Activated T-cell treated with anti-CD3 and anti-CD28 coated beads, Interleukin-2, amount 50 U/mL, for 72 hours (primary cell): ENCODE data around the gene CLN3. TPM values are rescaled to one million over a fixed set of nuclear protein-coding genes. Genes with fewer than 3 reads are reported as not detected.

Experiments used
- ATAC-seq, 2 donors: fragments of 150-1000 bp; cut with Tn5 transposase; replicated peaks in 1 of 2; 2 replicates each; pipeline ENCODE4 v1.10.0; 2021; ENCODE audit warnings: moderate library complexity in 2 of 2, mild to moderate bottlenecking in 1 of 2
- DNase-seq, 2 donors: peaks; one replicate each; pipeline ENCODE4 v3.0.0; 2021 to 2022; ENCODE audit warnings: mixed read lengths in 1 of 2
- H3K27ac Mint-ChIP-seq: one replicate; pipeline ENCODE4 v1.8.0; 2022; ENCODE audit warnings: mild to moderate bottlenecking, moderate library complexity, mixed read lengths
- H3K27me3 Mint-ChIP-seq: one replicate; pipeline ENCODE4 v1.8.0; 2022; ENCODE audit warnings: low read depth, mixed read lengths
- H3K36me3 Mint-ChIP-seq, 2 donors: one replicate each; pipeline ENCODE4 v1.8.0; 2022; ENCODE audit warnings: mixed read lengths in 2 of 2, mild to moderate bottlenecking in 1 of 2; ENCODE audit not compliant: insufficient read depth in 2 of 2
- H3K4me1 Mint-ChIP-seq: one replicate; pipeline ENCODE4 v1.8.0; 2022; ENCODE audit warnings: low read depth, mixed read lengths
- H3K4me3 Mint-ChIP-seq, 2 donors: one replicate each; pipeline ENCODE4 v1.8.0; 2022; ENCODE audit warnings: mild to moderate bottlenecking in 2 of 2, mixed read lengths in 2 of 2, moderate library complexity in 2 of 2
- H3K9me3 Mint-ChIP-seq, 2 donors: one replicate each; pipeline ENCODE4 v1.8.0; 2022; ENCODE audit warnings: mixed read lengths in 2 of 2
- total RNA-seq, 2 donors: library from RNA; stranded (reverse); gene quantifications; one replicate each; pipeline ENCODE4 v1.2.3, GENCODE V29; 2022

The CLN3 gene
- 10 to 100 TPM; 22.4 to 30.1 TPM for total RNA-seq

DNA sequence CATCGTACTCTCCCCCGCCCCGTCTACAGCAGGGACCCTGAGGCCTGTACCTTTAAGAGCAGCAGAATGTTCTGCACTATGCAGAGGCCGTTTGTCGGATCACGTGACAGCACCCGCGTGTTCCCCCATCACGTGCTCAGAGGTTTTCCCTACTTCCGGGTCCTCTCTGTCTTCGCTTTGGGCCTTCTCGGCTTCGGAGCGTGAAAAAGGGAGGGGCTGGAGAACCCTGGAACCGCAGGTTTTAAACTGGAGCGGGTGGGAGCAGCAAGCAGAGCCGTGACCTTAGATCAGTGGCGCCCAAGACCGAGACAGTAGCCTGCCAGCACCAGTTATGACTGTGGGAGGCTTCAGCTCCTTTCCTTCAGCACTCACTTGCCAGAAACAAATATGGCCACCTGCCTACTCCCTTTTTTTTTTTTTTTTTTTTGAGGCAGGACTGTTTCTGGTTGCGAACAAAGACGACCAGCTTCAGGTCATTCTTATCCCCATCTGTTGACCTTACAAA is at the start of gene CLN3:
Gene CLN3, minus strand, starts transcription at position 105 of the 505 bp plus-strand sequence. CDS start 315 bp downstream, outside the sequence.
- Mint-ChIP-seq H3K27me3 (no peaks in the 10 kb centered on the region), H3K4me3 (peak within 1 kb of the TSS; percentile 98 to 99), H3K4me1 (peaks cover 68% of the 10 kb centered on the region), H3K36me3 (no peaks in the 10 kb centered on the region), H3K9me3 (no peaks in the 10 kb centered on the region), H3K27ac (peak within 1 kb of the TSS; percentile 100)
- ATAC-seq (peak; percentile 78 to 80), DNase-seq (peak; percentile 84 to 93)

DNA sequence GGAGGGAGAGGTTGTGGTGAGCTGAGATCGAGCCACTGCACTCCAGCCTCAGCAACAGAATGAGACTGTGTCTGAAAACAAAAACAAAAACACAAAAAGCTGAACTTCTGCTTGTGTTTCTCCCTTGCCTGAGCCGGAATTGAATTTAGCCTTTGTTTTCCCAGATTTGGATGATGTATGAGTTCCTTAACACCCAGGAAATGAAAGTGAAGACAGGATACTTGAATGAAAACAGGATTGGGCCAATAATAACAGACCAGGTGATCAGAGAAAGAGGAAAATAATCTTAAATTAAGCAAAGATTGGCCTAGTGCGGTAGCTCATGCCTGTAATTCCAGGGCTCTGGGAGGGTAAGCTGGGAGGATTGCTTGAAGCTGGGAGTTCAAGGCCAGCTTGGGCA is 48.5 kb upstream of the CLN3 start:
- H3K4me1 Mint-ChIP-seq = peaks cover 14% of the 10 kb centered on the region
- no peak overlapping the region for H3K4me3 Mint-ChIP-seq
- H3K27me3 Mint-ChIP-seq = no peaks in the 10 kb centered on the region
- H3K9me3 Mint-ChIP-seq = no peaks in the 10 kb centered on the region
- no peaks in the 10 kb centered on the region for H3K36me3 Mint-ChIP-seq
- H3K27ac Mint-ChIP-seq = no peak overlapping the region
- no peak for DNase-seq
- no peak for ATAC-seq

DNA sequence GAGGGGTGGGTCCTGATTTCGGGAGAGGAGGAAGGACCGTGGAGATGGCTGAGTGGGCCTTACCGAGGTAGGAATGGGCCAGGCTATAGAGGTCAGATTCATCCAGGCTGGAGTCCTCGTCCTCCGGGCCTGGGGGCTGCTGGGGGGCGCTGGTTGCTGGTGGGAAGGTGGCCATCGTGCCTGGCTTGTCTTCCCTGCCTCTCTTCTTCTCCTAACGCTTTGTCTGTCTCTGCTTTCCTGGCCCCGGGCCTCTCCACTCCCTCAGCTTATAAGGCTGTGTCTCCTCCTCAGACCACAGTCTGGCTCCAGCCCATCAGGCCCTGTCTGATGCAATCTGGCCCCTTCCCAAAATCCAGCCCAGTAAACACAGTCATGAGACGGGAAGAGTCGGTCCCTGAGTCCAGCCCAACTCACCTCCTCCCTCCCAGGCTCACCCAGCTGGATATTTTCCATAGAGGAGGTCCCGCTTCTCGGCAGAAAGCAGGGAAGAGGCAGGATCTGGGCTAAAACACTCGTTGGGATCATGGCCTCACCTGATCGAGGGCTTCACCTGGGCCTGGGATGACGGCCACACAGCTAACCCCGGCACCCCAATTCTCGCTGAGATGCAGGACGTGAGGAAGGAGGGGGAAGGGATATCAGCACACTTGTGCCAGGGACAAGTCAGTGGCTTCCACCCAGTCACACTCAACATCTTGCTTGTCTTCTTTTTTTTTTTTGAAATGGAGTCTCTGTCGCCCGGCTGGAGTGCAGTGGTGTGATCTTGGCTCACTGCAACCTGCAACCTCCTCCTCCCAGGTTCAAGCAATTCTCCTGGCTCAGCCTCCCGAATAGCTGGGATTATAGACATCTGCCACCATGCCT is 47.1 kb upstream of the CLN3 start, which contains the start of gene NUPR1:
Gene NUPR1, minus strand, starts transcription at position 242 of the 864 bp plus-strand sequence. Its CDS starts 67 bp downstream, at position 175.
- H3K4me3 Mint-ChIP-seq = no peak within 1 kb of the TSS

DNA sequence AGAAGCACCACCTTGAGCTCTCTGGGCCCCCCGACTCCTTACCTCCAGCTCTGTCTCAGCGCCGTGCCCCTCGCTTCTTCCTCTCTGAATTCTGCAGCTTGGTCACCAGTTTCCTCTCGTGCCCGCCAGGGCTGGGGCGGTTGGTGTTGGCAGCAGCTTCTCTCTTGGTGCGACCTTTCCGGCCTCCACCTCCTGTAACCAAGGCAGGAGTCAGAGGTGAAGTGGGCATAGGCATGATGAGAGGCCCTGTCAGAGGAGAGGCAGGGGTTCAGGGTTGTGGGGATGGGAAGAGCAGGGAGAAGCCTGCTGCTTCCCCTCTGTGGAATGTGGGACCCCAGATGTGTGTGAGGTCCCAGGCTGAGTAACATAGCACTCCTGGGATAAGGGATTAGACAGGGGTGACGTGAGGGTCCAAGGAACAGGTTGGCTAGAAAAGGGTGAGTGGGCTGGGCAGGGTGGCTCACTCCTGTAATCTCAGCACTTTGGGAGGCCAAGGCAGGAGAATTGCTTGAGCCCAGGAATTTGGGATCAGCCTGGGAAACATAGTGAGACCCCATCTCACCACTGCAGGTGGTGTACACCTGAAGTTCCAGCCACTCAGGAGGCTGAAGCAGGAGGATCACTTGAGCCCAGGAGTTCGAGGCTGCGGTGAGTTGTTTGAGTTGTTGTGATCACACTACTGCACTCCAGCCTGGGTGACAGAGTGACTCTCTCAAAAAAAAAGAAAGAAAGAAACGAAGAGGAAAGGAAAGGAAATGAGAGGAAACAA is 46.3 kb upstream of the CLN3 start:
- Mint-ChIP-seq H3K9me3 (no peaks in the 10 kb centered on the region), H3K27ac (peak overlapping the region; percentile 69), H3K4me3 (no peak overlapping the region), H3K27me3 (no peaks in the 10 kb centered on the region), H3K36me3 (no peaks in the 10 kb centered on the region), H3K4me1 (peaks cover 26% of the 10 kb centered on the region)
- ATAC-seq (no peak), DNase-seq (no peak)

More for the DNA sequence above, 47.1 kb upstream of the CLN3 start, which contains the start of gene NUPR1:
- peaks cover 27% of the 10 kb centered on the region for H3K4me1 Mint-ChIP-seq
- no peaks in the 10 kb centered on the region for H3K36me3 Mint-ChIP-seq
- H3K9me3 Mint-ChIP-seq = no peaks in the 10 kb centered on the region
- DNase-seq = no peak
- ATAC-seq = no peak
- peak within 1 kb of the TSS; percentile 69 for H3K27ac Mint-ChIP-seq
- no peaks in the 10 kb centered on the region for H3K27me3 Mint-ChIP-seq

DNA sequence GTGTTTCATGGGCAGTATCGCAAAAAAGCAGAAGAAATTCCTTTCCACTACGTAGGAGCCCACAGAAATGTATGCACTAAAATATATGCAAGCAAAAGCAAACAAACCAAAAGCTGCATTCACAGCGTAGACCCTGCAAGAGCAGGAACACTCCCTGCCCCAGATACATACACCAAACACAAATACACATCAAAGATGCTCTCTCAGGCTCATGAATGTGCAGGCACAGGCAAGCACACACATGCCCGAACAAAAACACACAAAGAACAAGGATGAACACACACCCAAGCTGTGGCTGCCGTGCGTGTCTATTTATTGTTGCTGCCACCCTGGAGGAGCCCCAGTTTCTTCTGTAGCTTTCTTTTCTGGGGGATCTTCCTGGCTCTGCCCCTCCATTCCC is 45.2 kb upstream of the CLN3 start:
- Mint-ChIP-seq H3K4me1 (peaks cover 21% of the 10 kb centered on the region), H3K27ac (no peak overlapping the region), H3K36me3 (no peaks in the 10 kb centered on the region), H3K9me3 (no peaks in the 10 kb centered on the region), H3K27me3 (no peaks in the 10 kb centered on the region), H3K4me3 (no peak overlapping the region)
- DNase-seq (no peak), ATAC-seq (no peak)

DNA sequence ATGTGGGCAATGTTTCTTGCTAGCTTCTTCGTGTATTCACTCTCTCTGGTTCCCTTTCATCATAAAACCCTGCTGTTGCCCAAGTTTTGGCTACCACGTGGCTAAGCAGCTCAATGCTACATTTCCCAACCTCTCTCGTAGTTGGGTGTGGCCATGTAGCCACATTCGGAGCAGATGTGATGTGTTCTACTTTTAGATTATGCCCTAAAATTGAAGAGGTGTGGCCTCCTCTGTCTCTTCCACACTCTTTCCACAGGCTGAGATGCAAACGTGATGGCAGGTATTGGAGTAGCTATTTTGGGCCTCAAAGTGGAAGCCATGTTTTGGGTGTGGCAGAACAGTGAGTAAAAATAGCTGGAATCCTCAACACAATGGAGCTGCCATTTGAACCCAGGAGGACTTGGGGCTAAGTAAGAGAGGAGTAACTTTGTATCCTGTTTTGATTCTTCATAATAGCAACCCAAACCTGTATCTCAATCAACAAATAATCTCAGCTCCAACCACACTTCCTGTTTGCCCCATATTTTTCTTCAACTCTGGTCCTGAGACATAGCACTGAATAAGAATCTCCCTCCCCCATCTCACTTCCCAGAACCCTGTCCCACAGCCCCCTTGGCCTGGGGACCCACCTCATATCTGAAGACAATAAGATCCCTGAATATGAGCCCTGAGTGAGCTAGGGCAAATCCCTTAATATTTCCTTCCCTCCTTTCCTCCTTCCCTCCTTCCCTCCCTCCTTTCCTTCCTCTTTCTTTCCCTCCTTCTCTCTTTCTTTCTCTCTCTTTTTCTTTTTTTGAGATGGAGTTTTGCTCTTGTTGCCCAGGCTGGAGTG is 42.9 kb upstream of the CLN3 start:
- no peaks in the 10 kb centered on the region for H3K27me3 Mint-ChIP-seq
- no peaks in the 10 kb centered on the region for H3K9me3 Mint-ChIP-seq
- H3K4me3 Mint-ChIP-seq = no peak overlapping the region
- H3K27ac Mint-ChIP-seq = peak overlapping the region; percentile 56
- peaks cover 25% of the 10 kb centered on the region for H3K4me1 Mint-ChIP-seq
- no peaks in the 10 kb centered on the region for H3K36me3 Mint-ChIP-seq
- DNase-seq (no peak), ATAC-seq (no peak)

DNA sequence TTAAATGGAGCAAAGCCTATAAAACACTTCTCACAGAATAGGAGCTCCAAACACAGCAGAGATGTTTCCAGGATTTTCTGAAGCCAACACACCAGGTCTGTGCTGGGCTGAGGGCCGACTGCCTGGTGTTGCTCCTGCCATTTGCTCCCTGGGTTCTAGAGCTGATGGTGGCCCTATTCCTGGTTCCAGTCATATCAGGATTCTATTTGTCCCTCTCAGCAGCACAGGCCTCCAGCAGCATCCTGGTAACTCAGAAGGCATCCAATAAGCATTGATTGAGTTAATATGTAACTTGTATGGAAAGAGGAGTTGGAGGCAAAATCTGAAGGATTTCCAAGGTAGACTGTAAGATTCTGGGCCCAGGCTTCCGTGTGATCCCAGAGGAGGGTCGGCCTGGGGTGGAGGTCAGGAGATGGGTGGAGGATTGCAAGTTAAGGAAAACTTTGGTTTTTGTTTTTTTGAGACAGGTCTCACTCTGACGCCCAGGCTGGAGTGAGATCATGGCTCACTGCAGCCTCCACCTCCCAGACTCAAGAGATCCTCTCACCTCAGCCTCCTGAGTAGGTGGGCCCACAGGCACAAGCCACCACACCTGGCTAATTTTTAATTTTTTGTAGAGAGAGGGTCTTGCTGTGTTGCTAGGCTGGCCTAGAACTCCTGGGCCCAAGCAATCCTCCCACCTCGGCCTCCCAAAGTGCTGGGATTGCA is 41.2 kb upstream of the CLN3 start:
- no peak overlapping the region for H3K27ac Mint-ChIP-seq
- no peak overlapping the region for H3K4me3 Mint-ChIP-seq
- H3K9me3 Mint-ChIP-seq = no peaks in the 10 kb centered on the region
- no peaks in the 10 kb centered on the region for H3K36me3 Mint-ChIP-seq
- DNase-seq = no peak
- peaks cover 25% of the 10 kb centered on the region for H3K4me1 Mint-ChIP-seq
- no peaks in the 10 kb centered on the region for H3K27me3 Mint-ChIP-seq
- ATAC-seq = no peak

DNA sequence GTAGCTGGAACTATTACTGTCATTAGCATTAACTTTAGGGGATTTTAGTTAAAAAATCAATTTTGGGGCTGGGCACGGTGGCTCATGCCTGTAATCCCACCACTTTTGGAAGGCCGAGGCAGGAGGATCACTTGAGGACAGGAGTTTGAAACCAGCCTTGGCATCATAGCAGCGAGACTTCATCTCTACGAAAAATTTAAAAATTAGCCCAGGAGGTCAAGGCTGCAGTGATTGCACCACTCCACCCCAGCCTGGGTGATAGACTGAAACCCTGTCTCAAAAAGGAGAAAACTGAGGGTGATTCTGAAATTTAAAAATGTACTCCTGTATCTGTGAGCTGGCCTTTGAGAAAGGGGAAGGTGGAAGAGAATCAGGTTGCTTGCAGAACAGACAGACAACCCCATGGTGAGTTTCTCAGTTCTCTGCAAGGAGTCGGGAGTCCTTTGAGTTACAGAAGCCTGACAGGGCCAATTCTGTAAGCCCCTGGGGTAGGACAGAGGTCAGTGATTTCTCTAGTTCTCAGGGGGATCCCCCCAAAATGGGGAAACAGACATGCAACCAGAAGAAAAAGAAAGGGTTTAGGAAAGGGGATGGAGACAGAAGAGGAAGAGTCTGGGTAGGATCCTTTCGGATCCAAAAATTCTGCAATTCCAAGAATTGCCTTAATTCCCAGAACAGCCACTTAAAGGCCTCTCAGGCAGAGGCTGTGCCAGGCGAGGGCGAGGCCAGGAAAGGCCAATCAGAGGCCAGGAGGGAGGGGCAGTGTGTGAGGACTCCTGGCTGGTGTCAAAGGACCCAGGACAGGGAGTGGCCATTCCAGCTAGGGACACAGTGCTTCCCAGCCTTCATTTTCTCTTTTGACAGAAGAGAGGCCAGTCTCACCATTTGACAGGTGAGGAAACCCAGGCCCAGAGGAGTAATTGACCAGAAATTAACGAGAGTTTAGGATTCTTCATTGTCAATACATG is 40.2 kb upstream of the CLN3 start:
- no peaks in the 10 kb centered on the region for H3K27me3 Mint-ChIP-seq
- H3K4me3 Mint-ChIP-seq = no peak overlapping the region
- no peak overlapping the region for H3K27ac Mint-ChIP-seq
- no peak for ATAC-seq
- H3K36me3 Mint-ChIP-seq = no peaks in the 10 kb centered on the region
- no peaks in the 10 kb centered on the region for H3K9me3 Mint-ChIP-seq
- peaks cover 25% of the 10 kb centered on the region for H3K4me1 Mint-ChIP-seq
- DNase-seq = no peak

DNA sequence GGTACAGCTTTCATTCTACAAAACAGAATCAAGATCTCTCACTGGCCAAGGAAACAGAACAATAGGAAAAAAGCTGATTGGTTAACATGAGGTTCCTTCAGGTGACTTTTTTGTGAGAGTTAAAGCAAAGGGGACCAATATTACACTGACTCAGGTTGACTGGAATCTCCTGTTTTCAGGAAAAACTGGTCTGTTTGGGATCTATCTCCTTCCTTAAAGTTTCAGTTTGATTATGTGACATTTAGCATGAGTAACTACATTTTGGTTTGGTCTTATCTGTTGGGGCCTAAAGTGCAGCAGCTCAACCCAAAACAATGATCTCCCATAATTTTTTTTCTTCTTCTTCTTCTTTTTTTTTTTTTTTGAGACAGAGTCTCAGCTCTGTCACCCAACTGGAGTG is 37.2 kb upstream of the CLN3 start:
- no peaks in the 10 kb centered on the region for H3K9me3 Mint-ChIP-seq
- no peak for DNase-seq
- no peak overlapping the region for H3K27ac Mint-ChIP-seq
- H3K4me1 Mint-ChIP-seq = peaks cover 15% of the 10 kb centered on the region
- H3K36me3 Mint-ChIP-seq = no peaks in the 10 kb centered on the region
- no peak for ATAC-seq
- H3K27me3 Mint-ChIP-seq = no peaks in the 10 kb centered on the region
- H3K4me3 Mint-ChIP-seq = no peak overlapping the region

DNA sequence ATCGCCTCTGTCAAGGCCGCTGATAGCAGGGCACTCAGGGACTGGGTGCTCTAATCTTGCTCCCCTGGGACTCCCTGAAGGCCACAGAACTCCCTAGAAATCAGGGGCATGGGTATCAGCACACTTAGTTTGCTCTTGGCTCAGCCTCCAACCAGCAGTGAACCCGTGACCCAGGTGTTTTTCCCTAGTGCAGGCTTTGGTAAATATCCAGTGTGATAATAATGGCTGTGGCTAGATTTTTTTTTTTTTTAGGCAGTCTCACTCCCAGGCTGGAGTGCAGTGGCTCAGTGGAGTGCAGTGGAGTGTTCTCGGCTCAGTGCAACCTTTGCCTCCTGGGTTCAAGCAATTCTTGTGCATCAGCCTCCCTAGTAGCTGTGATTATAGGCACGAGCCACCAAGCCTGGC is 36.6 kb upstream of the CLN3 start:
- Mint-ChIP-seq H3K36me3 (no peaks in the 10 kb centered on the region), H3K27ac (no peak overlapping the region)

DNA sequence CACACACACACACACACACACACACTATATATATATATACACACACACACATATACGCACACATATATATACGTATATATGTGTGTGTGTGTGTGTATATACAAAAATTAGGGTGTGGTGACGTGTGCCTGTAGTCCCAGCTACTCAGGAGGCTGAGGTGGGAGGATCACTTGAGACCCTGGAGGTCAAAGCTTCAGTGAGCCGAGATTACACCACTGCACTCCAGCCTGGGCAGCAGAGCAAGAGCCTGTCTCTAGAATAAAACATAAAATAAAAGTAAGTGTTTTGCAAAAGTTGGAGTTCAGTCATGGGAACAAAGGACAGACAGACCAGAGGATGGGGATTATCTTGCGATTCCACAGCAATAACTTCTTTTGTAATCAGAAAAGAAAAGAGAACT is 36.1 kb upstream of the CLN3 start:
- H3K4me3 Mint-ChIP-seq = no peak overlapping the region
- ATAC-seq (no peak), DNase-seq (no peak)
- H3K9me3 Mint-ChIP-seq = no peaks in the 10 kb centered on the region
- H3K27ac Mint-ChIP-seq = no peak overlapping the region
- no peaks in the 10 kb centered on the region for H3K36me3 Mint-ChIP-seq
- H3K27me3 Mint-ChIP-seq = no peaks in the 10 kb centered on the region
- peaks cover 14% of the 10 kb centered on the region for H3K4me1 Mint-ChIP-seq

More for the DNA sequence above, 36.6 kb upstream of the CLN3 start:
- Mint-ChIP-seq H3K4me1 (peaks cover 14% of the 10 kb centered on the region), H3K4me3 (no peak overlapping the region), H3K27me3 (no peaks in the 10 kb centered on the region), H3K9me3 (no peaks in the 10 kb centered on the region)
- no peak for ATAC-seq
- DNase-seq = no peak
